COLO668 (cell line): ENCODE data around the gene TTF1.

Experiments used
- DNase-seq: peaks from one replicate; lab custom pipeline; 2025; ENCODE audit not compliant: unreplicated experiment; lab: John Stamatoyannopoulos, UW

TTF1 gene

GRCh38 chr9:132406554-132407122, at the start of gene TTF1:
TTF1 (minus strand) TSS chr9:132406840; CDS start chr9:132402821, 4,019 bp downstream.
- DNase-seq, result peak; percentile 91

- DNase-seq, result no peak
Measured at GRCh38 chr9:132456241-132456640, 49.6 kb upstream of the TTF1 start.

GRCh38 chr9:132451276-132451675, 44.6 kb upstream of the TTF1 start:
- DNase-seq, result no peak

- no peak for DNase-seq
Measured at GRCh38 chr9:132447902-132448301, 41.3 kb upstream of the TTF1 start.

GRCh38 chr9:132447346-132447745, 40.7 kb upstream of the TTF1 start:
- DNase-seq, result peak; percentile 3

GRCh38 chr9:132446887-132447286, 40.2 kb upstream of the TTF1 start:
- DNase-seq, result no peak

- peak; percentile 27 for DNase-seq
Measured at GRCh38 chr9:132443951-132444607, 37.4 kb upstream of the TTF1 start.

GRCh38 chr9:132441404-132441803, 34.8 kb upstream of the TTF1 start:
- no peak for DNase-seq

- no peak for DNase-seq
Measured at GRCh38 chr9:132440735-132441134, 34.1 kb upstream of the TTF1 start.

- DNase-seq, result no peak
Measured at GRCh38 chr9:132439153-132439552, 32.5 kb upstream of the TTF1 start.

- DNase-seq, result no peak
Measured at GRCh38 chr9:132434881-132435280, 28.2 kb upstream of the TTF1 start.

- DNase-seq, result no peak
Measured at GRCh38 chr9:132430998-132431397, 24.4 kb upstream of the TTF1 start.

GRCh38 chr9:132426639-132427414, 20.2 kb upstream of the TTF1 start:
- DNase-seq, result no peak

- DNase-seq, result no peak
Measured at GRCh38 chr9:132425675-132426062, 19.0 kb upstream of the TTF1 start.

GRCh38 chr9:132424857-132425674, 18.4 kb upstream of the TTF1 start:
- DNase-seq, result no peak

GRCh38 chr9:132423503-132423902, 16.9 kb upstream of the TTF1 start:
- no peak for DNase-seq

- DNase-seq, result no peak
Measured at GRCh38 chr9:132422574-132422973, 15.9 kb upstream of the TTF1 start.

GRCh38 chr9:132418726-132419363, 12.2 kb upstream of the TTF1 start:
- DNase-seq, result no peak

GRCh38 chr9:132415181-132415580, 8.5 kb upstream of the TTF1 start:
- DNase-seq, result no peak

- no peak for DNase-seq
Measured at GRCh38 chr9:132414731-132415130, 8.1 kb upstream of the TTF1 start.

- no peak for DNase-seq
Measured at GRCh38 chr9:132413926-132414325, 7.3 kb upstream of the TTF1 start.
